ENCODE measurements around the gene CCDC7.
"Not testable (repeated sequence)": the region's sequence is repeated elsewhere in the genome, so short reads cannot be mapped to it uniquely, and the experiment has no call there.

CCDC7 gene

DNA sequence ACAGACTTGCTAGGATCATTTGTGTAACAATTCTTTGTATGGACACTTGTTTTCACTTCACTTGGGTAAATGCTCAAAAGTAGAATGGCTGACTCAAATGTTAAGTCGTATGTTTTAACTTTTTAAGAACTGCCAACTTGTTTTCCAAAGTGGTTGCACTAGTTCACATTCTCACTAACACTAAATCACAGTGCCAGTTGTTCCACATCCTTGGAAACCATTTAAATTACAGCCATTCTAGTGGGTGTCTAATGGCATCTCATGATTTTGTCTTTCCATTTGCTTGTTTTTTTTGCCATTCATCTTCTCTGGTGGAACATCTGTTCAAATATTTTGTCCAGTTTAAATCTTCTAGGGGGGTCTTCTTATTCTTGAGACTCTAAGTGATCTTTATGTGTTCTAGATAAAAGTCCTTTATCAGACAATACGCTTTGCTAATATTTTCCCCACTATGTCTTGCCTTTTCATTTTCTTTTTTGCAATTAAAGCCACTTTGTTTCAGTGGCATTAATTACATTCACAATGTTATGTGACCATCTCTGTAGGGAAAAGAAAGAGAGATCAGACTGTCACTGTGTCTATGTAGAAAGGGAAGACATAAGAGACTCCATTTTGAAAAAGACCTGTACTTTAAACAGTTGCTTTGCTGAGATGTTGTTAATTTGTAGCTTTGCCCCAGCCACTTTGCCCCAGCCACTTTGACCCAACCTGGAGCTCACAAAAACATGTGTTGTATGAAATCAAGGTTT, 448.1 kb downstream of the CCDC7 start:
- Histone ChIP-seq H3K4me1 (no peaks in the 10 kb centered on the region), H3K79me2 (no peaks in the 10 kb centered on the region), H3K9ac (no peak overlapping the region), H3K36me3 (ENCODE audit: control insufficient read depth, insufficient read depth, low read length) (no peaks in the 10 kb centered on the region), H2AFZ (no peak overlapping the region), H3K9me3 (ENCODE audit: control insufficient read depth, low read length) (no peaks in the 10 kb centered on the region), H3K4me2 (ENCODE audit: low read length) (no peak overlapping the region), H3K27ac (no peak overlapping the region), H3K4me3 (ENCODE audit: low read depth, low read length) (no peak overlapping the region), H3K27me3 (ENCODE audit: control insufficient read depth, insufficient read depth, low read length) (no peaks in the 10 kb centered on the region)
- TF ChIP-seq, protein P1, sequence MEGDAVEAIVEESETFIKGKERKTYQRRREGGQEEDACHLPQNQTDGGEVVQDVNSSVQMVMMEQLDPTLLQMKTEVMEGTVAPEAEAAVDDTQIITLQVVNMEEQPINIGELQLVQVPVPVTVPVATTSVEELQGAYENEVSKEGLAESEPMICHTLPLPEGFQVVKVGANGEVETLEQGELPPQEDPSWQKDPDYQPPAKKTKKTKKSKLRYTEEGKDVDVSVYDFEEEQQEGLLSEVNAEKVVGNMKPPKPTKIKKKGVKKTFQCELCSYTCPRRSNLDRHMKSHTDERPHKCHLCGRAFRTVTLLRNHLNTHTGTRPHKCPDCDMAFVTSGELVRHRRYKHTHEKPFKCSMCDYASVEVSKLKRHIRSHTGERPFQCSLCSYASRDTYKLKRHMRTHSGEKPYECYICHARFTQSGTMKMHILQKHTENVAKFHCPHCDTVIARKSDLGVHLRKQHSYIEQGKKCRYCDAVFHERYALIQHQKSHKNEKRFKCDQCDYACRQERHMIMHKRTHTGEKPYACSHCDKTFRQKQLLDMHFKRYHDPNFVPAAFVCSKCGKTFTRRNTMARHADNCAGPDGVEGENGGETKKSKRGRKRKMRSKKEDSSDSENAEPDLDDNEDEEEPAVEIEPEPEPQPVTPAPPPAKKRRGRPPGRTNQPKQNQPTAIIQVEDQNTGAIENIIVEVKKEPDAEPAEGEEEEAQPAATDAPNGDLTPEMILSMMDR (IDR thresholded peaks at IDR 0.05), result no peak

DNA sequence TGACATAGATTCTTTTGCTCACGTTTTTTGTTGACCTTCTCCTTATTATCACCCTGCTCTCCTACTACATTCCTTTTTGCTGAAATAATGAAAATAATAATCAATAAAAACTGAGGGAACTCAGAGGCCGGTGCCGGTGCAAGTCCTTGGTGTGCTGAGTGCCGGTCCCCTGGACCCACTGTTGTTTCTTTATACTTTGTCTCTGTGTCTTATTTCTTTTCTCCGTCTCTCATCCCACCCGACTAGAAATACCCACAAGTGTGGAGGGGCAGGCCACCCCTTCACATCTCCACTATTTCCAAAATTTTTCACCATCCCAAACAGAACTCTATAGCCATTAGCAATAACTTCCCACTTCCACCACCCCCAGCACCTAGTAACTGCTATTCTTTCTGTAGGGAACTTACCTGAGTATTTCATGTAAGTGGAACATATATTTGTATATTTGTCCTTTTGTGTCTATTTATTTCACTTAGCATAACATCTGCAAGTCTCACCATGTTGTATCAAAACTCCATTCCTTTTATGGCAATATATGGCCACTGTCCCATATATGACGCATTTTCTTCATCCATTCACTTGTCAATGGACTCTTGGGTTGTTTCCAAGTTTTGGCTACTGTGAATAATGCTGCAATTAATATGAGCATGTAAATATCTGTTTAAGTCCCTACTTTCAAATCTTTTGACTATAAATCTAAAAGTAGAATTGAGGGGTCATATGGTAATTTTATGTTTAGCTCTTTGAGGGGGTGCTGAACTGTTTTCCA, 449.4 kb downstream of the CCDC7 start:
- not testable (repeated sequence) for H2AFZ ChIP-seq; H3K27me3 ChIP-seq (ENCODE audit: control insufficient read depth, insufficient read depth, low read length); H3K9ac ChIP-seq; H3K4me3 ChIP-seq (ENCODE audit: low read depth, low read length); H3K79me2 ChIP-seq; H3K36me3 ChIP-seq (ENCODE audit: control insufficient read depth, insufficient read depth, low read length); H3K4me1 ChIP-seq; H3K4me2 ChIP-seq (ENCODE audit: low read length); H3K9me3 ChIP-seq (ENCODE audit: control insufficient read depth, low read length); H3K27ac ChIP-seq

DNA sequence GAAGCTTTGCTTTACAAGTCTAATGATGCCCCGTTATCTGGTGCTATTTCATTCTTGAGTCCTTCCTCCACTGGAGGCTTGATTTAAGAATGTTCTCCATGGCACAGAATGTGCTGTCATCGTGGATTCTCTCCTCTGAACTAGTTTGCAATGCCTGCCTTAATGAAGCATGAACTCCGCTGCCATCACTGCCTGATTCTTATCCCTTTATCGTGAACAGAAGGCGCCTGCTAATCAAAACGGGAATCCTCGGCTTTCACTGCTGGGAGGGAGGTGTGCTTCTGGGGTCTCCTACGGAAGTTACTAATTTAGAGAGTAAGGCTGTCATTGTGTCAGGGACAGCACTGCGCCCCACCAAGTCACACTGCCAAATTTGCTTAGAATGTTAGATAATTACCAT, 455.9 kb downstream of the CCDC7 start:
- no peaks in the 10 kb centered on the region for H3K79me2 ChIP-seq
- no peaks in the 10 kb centered on the region for H3K9me3 ChIP-seq (ENCODE audit: control insufficient read depth, low read length)
- H3K36me3 ChIP-seq (ENCODE audit: control insufficient read depth, insufficient read depth, low read length), result no peaks in the 10 kb centered on the region
- peak overlapping the region; percentile 13 for H3K4me2 ChIP-seq (ENCODE audit: low read length)
- TF ChIP-seq, protein P1 (IDR thresholded peaks at IDR 0.05), result no peak
- no peaks in the 10 kb centered on the region for H3K4me1 ChIP-seq
- peak overlapping the region; percentile 17 for H3K27ac ChIP-seq
- H3K9ac ChIP-seq, result no peak overlapping the region
- peak overlapping the region; percentile 31 for H2AFZ ChIP-seq
- no peaks in the 10 kb centered on the region for H3K27me3 ChIP-seq (ENCODE audit: control insufficient read depth, insufficient read depth, low read length)
- no peak overlapping the region for H3K4me3 ChIP-seq (ENCODE audit: low read depth, low read length)

DNA sequence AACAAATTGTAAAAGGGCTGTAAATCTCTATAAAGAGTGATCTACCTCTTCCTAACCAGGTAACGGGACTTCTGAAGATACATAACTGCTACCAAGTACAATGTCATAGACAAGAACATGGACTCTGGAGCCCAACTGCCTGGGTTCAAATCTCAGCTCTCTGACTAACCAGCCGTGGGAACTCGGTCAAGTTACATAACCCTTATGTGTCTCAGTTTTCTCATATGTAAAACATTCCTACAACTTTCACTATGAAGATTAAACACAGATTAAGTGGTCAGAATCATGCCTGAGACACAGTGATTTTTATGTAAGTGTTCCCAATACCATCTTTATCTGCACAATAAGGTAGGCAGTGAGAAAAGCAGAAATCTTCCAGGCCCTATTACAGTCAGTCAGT, 459.5 kb downstream of the CCDC7 start:
- Histone ChIP-seq H3K27ac (no peak overlapping the region), H3K27me3 (ENCODE audit: control insufficient read depth, insufficient read depth, low read length) (no peaks in the 10 kb centered on the region), H3K79me2 (peaks cover 3% of the 10 kb centered on the region), H3K9me3 (ENCODE audit: control insufficient read depth, low read length) (no peaks in the 10 kb centered on the region), H3K4me1 (no peaks in the 10 kb centered on the region), H3K4me2 (ENCODE audit: low read length) (no peak overlapping the region), H3K4me3 (ENCODE audit: low read depth, low read length) (no peak overlapping the region), H3K36me3 (ENCODE audit: control insufficient read depth, insufficient read depth, low read length) (no peaks in the 10 kb centered on the region), H3K9ac (no peak overlapping the region), H2AFZ (no peak overlapping the region)
- TF ChIP-seq, protein P1 (IDR thresholded peaks at IDR 0.05), result no peak

DNA sequence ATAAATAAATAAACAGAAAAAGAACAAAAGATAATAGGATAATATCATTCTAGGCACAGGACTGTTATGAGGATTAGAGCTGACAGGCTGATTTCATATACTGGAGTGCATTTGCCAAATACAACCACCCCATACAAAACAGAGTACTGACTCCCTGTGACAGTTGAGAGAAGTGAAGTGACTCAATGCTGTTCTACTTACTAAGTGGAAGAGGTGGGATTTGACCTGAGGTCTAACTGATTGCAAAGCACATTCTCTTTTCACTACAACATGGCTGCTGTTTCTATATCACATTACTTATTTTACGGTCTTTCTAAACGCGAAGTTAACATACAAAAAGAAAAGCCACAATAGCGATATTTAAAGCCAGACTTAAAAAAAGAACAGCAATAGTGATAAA, 460.7 kb downstream of the CCDC7 start:
- Histone ChIP-seq H3K27ac (no peak overlapping the region), H3K4me2 (ENCODE audit: low read length) (no peak overlapping the region), H3K36me3 (ENCODE audit: control insufficient read depth, insufficient read depth, low read length) (no peaks in the 10 kb centered on the region), H3K27me3 (ENCODE audit: control insufficient read depth, insufficient read depth, low read length) (no peaks in the 10 kb centered on the region), H3K9me3 (ENCODE audit: control insufficient read depth, low read length) (no peaks in the 10 kb centered on the region), H3K4me1 (no peaks in the 10 kb centered on the region), H2AFZ (no peak overlapping the region), H3K79me2 (peaks cover 3% of the 10 kb centered on the region), H3K9ac (no peak overlapping the region), H3K4me3 (ENCODE audit: low read depth, low read length) (no peak overlapping the region)
- TF ChIP-seq, protein P1 (IDR thresholded peaks at IDR 0.05), result no peak

Measured in parathyroid adenoma (tissue), 2 donors.